ENCODE data around the gene GIPC1.
A peak's percentile ranks its signal among the peaks of the same experiment; 100 is the strongest.

The GIPC1 gene

GRCh38 chr19:14517446-14517839 is 21.5 kb upstream of the GIPC1 start:
- Histone ChIP-seq H3K36me3 (ENCODE audit: control insufficient read depth, insufficient read depth, low read length) (peaks cover 35% of the 10 kb centered on the region), H3K9me3 (ENCODE audit: control insufficient read depth, low read length) (no peaks in the 10 kb centered on the region), H3K4me3 (ENCODE audit: extremely low read depth, insufficient read depth, low read length, poor library complexity, severe bottlenecking) (peak overlapping the region; percentile 76), H3K27ac (ENCODE audit: low read depth, low read length, severe bottlenecking) (peak overlapping the region; percentile 97), H3K4me1 (ENCODE audit: control insufficient read depth, insufficient read depth, low read length, poor library complexity, severe bottlenecking) (peaks cover 36% of the 10 kb centered on the region)
- WGBS, 2 experiments (ENCODE audit: insufficient coverage in 2 of 2): 0% methylated on average over 3 to 27 of the region's 32 CpGs

- 52 to 63% methylated on average over 16 to 17 of the region's 22 CpGs for WGBS, 2 experiments (ENCODE audit: insufficient coverage in 2 of 2)
- H3K9me3 ChIP-seq (ENCODE audit: control insufficient read depth, low read length): no peaks in the 10 kb centered on the region
- H3K4me3 ChIP-seq (ENCODE audit: extremely low read depth, insufficient read depth, low read length, poor library complexity, severe bottlenecking): peak overlapping the region; percentile 76
- peaks cover 33% of the 10 kb centered on the region for H3K4me1 ChIP-seq (ENCODE audit: control insufficient read depth, insufficient read depth, low read length, poor library complexity, severe bottlenecking)
- no peak overlapping the region for H3K27ac ChIP-seq (ENCODE audit: low read depth, low read length, severe bottlenecking)
- H3K36me3 ChIP-seq (ENCODE audit: control insufficient read depth, insufficient read depth, low read length): peaks cover 35% of the 10 kb centered on the region
These were observed 21.0 kb upstream of the GIPC1 start for GRCh38 chr19:14516746-14517438.

- peak overlapping the region; percentile 76 for H3K4me3 ChIP-seq (ENCODE audit: extremely low read depth, insufficient read depth, low read length, poor library complexity, severe bottlenecking)
- 94 to 96% methylated on average over 9 to 13 of the region's 15 CpGs for WGBS, 2 experiments (ENCODE audit: insufficient coverage in 2 of 2)
These were observed 20.2 kb upstream of the GIPC1 start for GRCh38 chr19:14516048-14516534.

GRCh38 chr19:14515501-14516047 is 19.6 kb upstream of the GIPC1 start:
- H3K27ac ChIP-seq (ENCODE audit: low read depth, low read length, severe bottlenecking): no peak overlapping the region
- H3K9me3 ChIP-seq (ENCODE audit: control insufficient read depth, low read length): no peaks in the 10 kb centered on the region
- WGBS, 2 experiments (ENCODE audit: insufficient coverage in 2 of 2): 92 to 94% methylated on average over 4 to 5 of the region's 8 CpGs
- peaks cover 35% of the 10 kb centered on the region for H3K36me3 ChIP-seq (ENCODE audit: control insufficient read depth, insufficient read depth, low read length)
- peaks cover 31% of the 10 kb centered on the region for H3K4me1 ChIP-seq (ENCODE audit: control insufficient read depth, insufficient read depth, low read length, poor library complexity, severe bottlenecking)
- H3K4me3 ChIP-seq (ENCODE audit: extremely low read depth, insufficient read depth, low read length, poor library complexity, severe bottlenecking): peak overlapping the region; percentile 76

More at GRCh38 chr19:14516048-14516534, 20.2 kb upstream of the GIPC1 start:
- no peaks in the 10 kb centered on the region for H3K9me3 ChIP-seq (ENCODE audit: control insufficient read depth, low read length)
- peaks cover 35% of the 10 kb centered on the region for H3K36me3 ChIP-seq (ENCODE audit: control insufficient read depth, insufficient read depth, low read length)
- H3K4me1 ChIP-seq (ENCODE audit: control insufficient read depth, insufficient read depth, low read length, poor library complexity, severe bottlenecking): peaks cover 31% of the 10 kb centered on the region
- no peak overlapping the region for H3K27ac ChIP-seq (ENCODE audit: low read depth, low read length, severe bottlenecking)

- Histone ChIP-seq H3K36me3 (ENCODE audit: control insufficient read depth, insufficient read depth, low read length) (peaks cover 35% of the 10 kb centered on the region), H3K4me3 (ENCODE audit: extremely low read depth, insufficient read depth, low read length, poor library complexity, severe bottlenecking) (no peak overlapping the region), H3K4me1 (ENCODE audit: control insufficient read depth, insufficient read depth, low read length, poor library complexity, severe bottlenecking) (peaks cover 21% of the 10 kb centered on the region), H3K27ac (ENCODE audit: low read depth, low read length, severe bottlenecking) (peak overlapping the region; percentile 10), H3K9me3 (ENCODE audit: control insufficient read depth, low read length) (no peaks in the 10 kb centered on the region)
- WGBS, 2 experiments (ENCODE audit: insufficient coverage in 2 of 2): 96 to 99% methylated on average over 7 of the region's 8 CpGs
These were observed 18.4 kb upstream of the GIPC1 start for GRCh38 chr19:14514215-14514863.

GRCh38 chr19:14512406-14512961 is 16.6 kb upstream of the GIPC1 start:
- Histone ChIP-seq H3K4me1 (ENCODE audit: control insufficient read depth, insufficient read depth, low read length, poor library complexity, severe bottlenecking) (peaks cover 20% of the 10 kb centered on the region), H3K36me3 (ENCODE audit: control insufficient read depth, insufficient read depth, low read length) (peaks cover 35% of the 10 kb centered on the region), H3K9me3 (ENCODE audit: control insufficient read depth, low read length) (no peaks in the 10 kb centered on the region), H3K4me3 (ENCODE audit: extremely low read depth, insufficient read depth, low read length, poor library complexity, severe bottlenecking) (no peak overlapping the region), H3K27ac (ENCODE audit: low read depth, low read length, severe bottlenecking) (no peak overlapping the region)
- WGBS, 2 experiments (ENCODE audit: insufficient coverage in 2 of 2): 93 to 99% methylated on average over 10 to 13 of the region's 14 CpGs

GRCh38 chr19:14511229-14511593 is 15.3 kb upstream of the GIPC1 start:
- Histone ChIP-seq H3K27ac (ENCODE audit: low read depth, low read length, severe bottlenecking) (no peak overlapping the region), H3K4me1 (ENCODE audit: control insufficient read depth, insufficient read depth, low read length, poor library complexity, severe bottlenecking) (peaks cover 18% of the 10 kb centered on the region), H3K36me3 (ENCODE audit: control insufficient read depth, insufficient read depth, low read length) (peaks cover 26% of the 10 kb centered on the region), H3K9me3 (ENCODE audit: control insufficient read depth, low read length) (no peaks in the 10 kb centered on the region), H3K4me3 (ENCODE audit: extremely low read depth, insufficient read depth, low read length, poor library complexity, severe bottlenecking) (no peak overlapping the region)
- 89 to 98% methylated on average over 4 of the region's 4 CpGs for WGBS, 2 experiments (ENCODE audit: insufficient coverage in 2 of 2)

GRCh38 chr19:14510311-14511228 is 14.6 kb upstream of the GIPC1 start:
- Histone ChIP-seq H3K9me3 (ENCODE audit: control insufficient read depth, low read length) (no peaks in the 10 kb centered on the region), H3K4me1 (ENCODE audit: control insufficient read depth, insufficient read depth, low read length, poor library complexity, severe bottlenecking) (peaks cover 14% of the 10 kb centered on the region), H3K4me3 (ENCODE audit: extremely low read depth, insufficient read depth, low read length, poor library complexity, severe bottlenecking) (no peak overlapping the region), H3K27ac (ENCODE audit: low read depth, low read length, severe bottlenecking) (no peak overlapping the region), H3K36me3 (ENCODE audit: control insufficient read depth, insufficient read depth, low read length) (peaks cover 20% of the 10 kb centered on the region)
- WGBS, 2 experiments (ENCODE audit: insufficient coverage in 2 of 2): 88 to 91% methylated on average over 13 of the region's 22 CpGs

- H3K4me3 ChIP-seq (ENCODE audit: extremely low read depth, insufficient read depth, low read length, poor library complexity, severe bottlenecking): no peak overlapping the region
- no peaks in the 10 kb centered on the region for H3K36me3 ChIP-seq (ENCODE audit: control insufficient read depth, insufficient read depth, low read length)
- peaks cover 12% of the 10 kb centered on the region for H3K4me1 ChIP-seq (ENCODE audit: control insufficient read depth, insufficient read depth, low read length, poor library complexity, severe bottlenecking)
- WGBS, 2 experiments (ENCODE audit: insufficient coverage in 2 of 2): 89 to 94% methylated on average over 8 to 9 of the region's 12 CpGs
- no peaks in the 10 kb centered on the region for H3K9me3 ChIP-seq (ENCODE audit: control insufficient read depth, low read length)
- H3K27ac ChIP-seq (ENCODE audit: low read depth, low read length, severe bottlenecking): no peak overlapping the region
These were observed 12.0 kb upstream of the GIPC1 start for GRCh38 chr19:14507704-14508542.

All from mesodermal cell (in vitro differentiated cells).